ENCODE results near the gene GNA15. TPM values are rescaled to one million over a fixed set of nuclear protein-coding genes. Genes with fewer than 3 reads are reported as not detected.

Gene GNA15
- total RNA-seq, 1 experiment from 2014 or later: not detected

DNA sequence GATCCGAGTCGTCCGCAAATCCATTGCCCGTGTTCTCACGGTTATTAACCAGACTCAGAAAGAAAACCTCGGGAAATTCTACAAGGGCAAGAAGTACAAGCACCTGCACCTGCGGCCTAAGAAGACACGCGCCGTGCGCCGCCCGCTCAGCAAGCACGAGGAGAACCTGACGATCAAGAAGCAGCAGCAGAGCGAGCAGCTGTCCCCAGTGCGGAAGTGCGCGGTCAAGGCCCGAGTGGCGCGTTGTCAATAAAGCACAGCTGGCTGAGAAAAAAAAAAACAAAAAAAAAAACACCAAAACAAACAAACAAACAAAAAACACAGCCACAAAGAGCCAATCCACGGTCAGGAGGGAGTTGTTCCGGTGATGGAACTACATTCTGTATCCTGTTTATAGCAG lies 4.7 kb upstream of the GNA15 start:
- H3K4me3 ChIP-seq (ENCODE audit: low read depth, low read length): no peak overlapping the region
- peaks cover 1% of the 10 kb centered on the region for H3K36me3 Mint-ChIP-seq (ENCODE audit: insufficient read depth, unreplicated experiment)
- H3K27ac Mint-ChIP-seq (ENCODE audit: unreplicated experiment): no peak overlapping the region
- no peaks in the 10 kb centered on the region for H3K4me1 Mint-ChIP-seq (ENCODE audit: low read depth, unreplicated experiment)
- H3K4me3 Mint-ChIP-seq (ENCODE audit: unreplicated experiment): no peak overlapping the region
- POLR2A ChIA-PET: no interaction called here
- DNase-seq: no peak
- no peaks in the 10 kb centered on the region for H3K27me3 ChIP-seq (replicated peaks; ENCODE audit: control insufficient read depth, insufficient read depth, low read length)
- no TSS peak for BruUV-seq (replicated peaks)
- H3K9me3 Mint-ChIP-seq (ENCODE audit: unreplicated experiment): no peaks in the 10 kb centered on the region
- TF ChIP-seq, protein P1, sequence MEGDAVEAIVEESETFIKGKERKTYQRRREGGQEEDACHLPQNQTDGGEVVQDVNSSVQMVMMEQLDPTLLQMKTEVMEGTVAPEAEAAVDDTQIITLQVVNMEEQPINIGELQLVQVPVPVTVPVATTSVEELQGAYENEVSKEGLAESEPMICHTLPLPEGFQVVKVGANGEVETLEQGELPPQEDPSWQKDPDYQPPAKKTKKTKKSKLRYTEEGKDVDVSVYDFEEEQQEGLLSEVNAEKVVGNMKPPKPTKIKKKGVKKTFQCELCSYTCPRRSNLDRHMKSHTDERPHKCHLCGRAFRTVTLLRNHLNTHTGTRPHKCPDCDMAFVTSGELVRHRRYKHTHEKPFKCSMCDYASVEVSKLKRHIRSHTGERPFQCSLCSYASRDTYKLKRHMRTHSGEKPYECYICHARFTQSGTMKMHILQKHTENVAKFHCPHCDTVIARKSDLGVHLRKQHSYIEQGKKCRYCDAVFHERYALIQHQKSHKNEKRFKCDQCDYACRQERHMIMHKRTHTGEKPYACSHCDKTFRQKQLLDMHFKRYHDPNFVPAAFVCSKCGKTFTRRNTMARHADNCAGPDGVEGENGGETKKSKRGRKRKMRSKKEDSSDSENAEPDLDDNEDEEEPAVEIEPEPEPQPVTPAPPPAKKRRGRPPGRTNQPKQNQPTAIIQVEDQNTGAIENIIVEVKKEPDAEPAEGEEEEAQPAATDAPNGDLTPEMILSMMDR (IDR thresholded peaks at IDR 0.05; ENCODE audit: insufficient read depth in 1 of 2, low read depth in 1 of 2, low read length in 1 of 2, severe bottlenecking in 1 of 2, unreplicated experiment in 1 of 2): no peak
- H3K9me3 ChIP-seq: no peaks in the 10 kb centered on the region
- CTCF ChIA-PET: interaction anchor here (0.7 kb wide), 1 partner anchor 75 kb away, joined by 3 read pairs; no protein-coding TSS in a partner anchor
- no peaks in the 10 kb centered on the region for H3K4me1 ChIP-seq
- intact Hi-C loops (cut with micrococcal nuclease; ENCODE audit: unreplicated experiment): no loop called here
- H3K36me3 ChIP-seq (ENCODE audit: control insufficient read depth, insufficient read depth, low read length): no peaks in the 10 kb centered on the region
- H3K27me3 Mint-ChIP-seq (ENCODE audit: insufficient read depth, unreplicated experiment): no peaks in the 10 kb centered on the region

DNA sequence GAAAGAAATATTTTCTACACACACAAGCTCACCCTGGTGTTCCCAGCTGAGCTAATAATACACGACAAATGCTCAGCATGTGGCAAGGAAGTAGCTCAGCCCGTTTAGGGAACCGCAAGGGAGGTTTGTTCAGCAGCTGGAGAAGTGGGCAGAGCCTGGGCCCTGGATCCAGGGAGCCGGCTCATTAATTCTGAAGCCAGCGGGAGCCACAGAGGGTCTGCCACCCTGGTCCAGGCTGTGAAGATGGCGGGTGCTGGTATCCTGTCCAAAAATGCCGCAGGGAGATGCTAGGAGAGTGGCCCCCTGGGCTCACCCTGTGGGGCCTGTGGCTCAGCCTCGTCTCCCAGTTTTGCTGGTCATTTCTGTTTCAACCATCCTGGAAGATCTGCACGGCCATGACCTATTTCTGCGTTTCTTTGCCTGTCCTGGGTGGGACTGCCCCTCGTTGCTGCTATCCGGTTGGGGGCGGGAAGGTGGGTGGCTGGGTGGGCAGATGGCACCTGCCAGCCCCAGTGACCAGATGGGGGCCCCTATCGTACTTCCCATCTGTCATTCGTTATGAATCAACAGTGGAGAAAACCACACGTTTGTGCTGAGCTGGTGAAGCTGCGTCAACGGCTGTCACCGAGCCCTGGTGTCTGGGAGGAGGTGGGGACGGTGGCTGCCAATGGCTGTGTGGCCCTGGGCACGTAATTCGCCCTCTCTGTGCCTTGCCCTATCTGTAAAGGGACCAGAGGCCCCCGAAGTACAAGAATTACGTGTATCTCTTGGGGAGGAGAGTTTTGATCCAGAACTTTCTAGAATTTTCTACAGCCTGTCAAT lies 2.7 kb upstream of the GNA15 start:
- Histone ChIP-seq H3K9me3 (no peaks in the 10 kb centered on the region), H3K4me1 (no peaks in the 10 kb centered on the region), H3K36me3 (ENCODE audit: control insufficient read depth, insufficient read depth, low read length) (no peaks in the 10 kb centered on the region), H3K4me3 (ENCODE audit: low read depth, low read length) (no peak overlapping the region), H3K27me3 (replicated peaks; ENCODE audit: control insufficient read depth, insufficient read depth, low read length) (no peaks in the 10 kb centered on the region)
- TF ChIP-seq, protein P1 (IDR thresholded peaks at IDR 0.05; ENCODE audit: insufficient read depth in 1 of 2, low read depth in 1 of 2, low read length in 1 of 2, severe bottlenecking in 1 of 2, unreplicated experiment in 1 of 2): no peak
- intact Hi-C loops (cut with micrococcal nuclease; ENCODE audit: unreplicated experiment): no loop called here
- Mint-ChIP-seq H3K4me3 (ENCODE audit: unreplicated experiment) (no peak overlapping the region), H3K4me1 (ENCODE audit: low read depth, unreplicated experiment) (no peaks in the 10 kb centered on the region), H3K27me3 (ENCODE audit: insufficient read depth, unreplicated experiment) (no peaks in the 10 kb centered on the region), H3K27ac (ENCODE audit: unreplicated experiment) (no peak overlapping the region), H3K36me3 (ENCODE audit: insufficient read depth, unreplicated experiment) (no peaks in the 10 kb centered on the region), H3K9me3 (ENCODE audit: unreplicated experiment) (no peaks in the 10 kb centered on the region)
- CTCF ChIA-PET: interaction anchor here (1.6 kb wide), 1 partner anchor 24 kb away, joined by 3 read pairs; no protein-coding TSS in a partner anchor
- no TSS peak for BruUV-seq (replicated peaks)
- DNase-seq: no peak
- POLR2A ChIA-PET: no interaction called here

DNA sequence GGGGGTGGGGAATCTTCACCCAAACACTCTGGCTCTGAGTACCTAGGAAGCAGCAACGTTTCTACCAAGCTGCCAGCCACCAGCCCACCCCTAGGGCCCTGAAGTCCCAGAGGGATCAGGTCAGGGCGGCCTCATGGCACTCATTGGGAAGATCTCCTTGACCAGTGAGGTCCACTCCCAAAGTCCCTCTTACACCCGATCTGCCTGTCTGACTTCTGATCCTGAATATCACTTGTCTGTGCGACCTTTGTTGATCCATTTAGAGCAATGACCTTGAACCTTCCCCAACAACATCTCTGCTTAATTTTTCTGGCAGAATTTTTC lies 2.1 kb upstream of the GNA15 start:
- no peak overlapping the region for H3K4me3 ChIP-seq (ENCODE audit: low read depth, low read length)
- Mint-ChIP-seq H3K27ac (ENCODE audit: unreplicated experiment) (no peak overlapping the region), H3K27me3 (ENCODE audit: insufficient read depth, unreplicated experiment) (no peaks in the 10 kb centered on the region), H3K4me1 (ENCODE audit: low read depth, unreplicated experiment) (no peaks in the 10 kb centered on the region), H3K4me3 (ENCODE audit: unreplicated experiment) (no peak overlapping the region), H3K9me3 (ENCODE audit: unreplicated experiment) (no peaks in the 10 kb centered on the region), H3K36me3 (ENCODE audit: insufficient read depth, unreplicated experiment) (no peaks in the 10 kb centered on the region)
- ChIA-PET CTCF (no interaction called here), POLR2A (no interaction called here)
- DNase-seq: no peak
- H3K4me1 ChIP-seq: no peaks in the 10 kb centered on the region
- BruUV-seq (replicated peaks): no TSS peak
- no peaks in the 10 kb centered on the region for H3K36me3 ChIP-seq (ENCODE audit: control insufficient read depth, insufficient read depth, low read length)
- H3K27me3 ChIP-seq (replicated peaks; ENCODE audit: control insufficient read depth, insufficient read depth, low read length): no peaks in the 10 kb centered on the region
- intact Hi-C loops (cut with micrococcal nuclease; ENCODE audit: unreplicated experiment): no loop called here
- TF ChIP-seq, protein P1 (IDR thresholded peaks at IDR 0.05; ENCODE audit: insufficient read depth in 1 of 2, low read depth in 1 of 2, low read length in 1 of 2, severe bottlenecking in 1 of 2, unreplicated experiment in 1 of 2): no peak
- H3K9me3 ChIP-seq: no peaks in the 10 kb centered on the region

All from Caco-2 (cell line).